HepG2 (cell line): Measurements from ENCODE around the gene MDFIC. TPM values are rescaled to one million over a fixed set of nuclear protein-coding genes. Genes with fewer than 3 reads are reported as not detected.

Source experiments
- ATF4 ChIP-seq, 2 experiments: fragments of 450-650 bp in 1 of 2; sonication (generic) in 1 of 2; formaldehyde crosslinking; IDR thresholded peaks; 2 replicates each; pipeline versions ENCODE4 v1.5.0 to v1.8.0; 2020 to 2022; ENCODE audit warnings: mild to moderate bottlenecking in 1 of 2, missing genetic modification reagents in 1 of 2
- FOSL1 ChIP-seq: sonication (generic); formaldehyde crosslinking; IDR thresholded peaks from 2 replicates; pipeline ENCODE4 v1.9.0; 2021; ENCODE audit warnings: missing genetic modification reagents, borderline replicate concordance
- HOXA9 ChIP-seq: sonication (generic); formaldehyde crosslinking; IDR thresholded peaks from 2 replicates; pipeline ENCODE4 v1.8.1; 2022; ENCODE audit warnings: missing genetic modification reagents, mild to moderate bottlenecking, moderate library complexity, borderline replicate concordance
- KMT2B ChIP-seq: IDR thresholded peaks from 2 replicates; pipeline ENCODE4 v1.6.1; 2016; ENCODE audit warnings: missing genetic modification reagents, missing compliant biosample characterization
- REPIN1 ChIP-seq: sonication (generic); formaldehyde crosslinking; IDR thresholded peaks from 2 replicates; pipeline ENCODE4 v1.8.0; 2022; ENCODE audit warnings: missing genetic modification reagents, low read depth, mild to moderate bottlenecking, borderline replicate concordance
- SCMH1 ChIP-seq: sonication (generic); formaldehyde crosslinking; IDR thresholded peaks from 2 replicates; pipeline ENCODE4 v1.9.0; 2021; ENCODE audit warnings: missing genetic modification reagents, mild to moderate bottlenecking, borderline replicate concordance
- ZEB1 ChIP-seq: IDR thresholded peaks from 2 replicates; pipeline ENCODE4 v1.6.1; 2012; ENCODE audit warnings: mild to moderate bottlenecking, low read depth, inconsistent platforms; ENCODE audit not compliant: insufficient replicate concordance
- ZNF501 ChIP-seq: sonication (generic); formaldehyde crosslinking; IDR thresholded peaks from 2 replicates; pipeline ENCODE4 v1.5.1; 2020; ENCODE audit warnings: mild to moderate bottlenecking, moderate library complexity, missing genetic modification reagents
- ZNF546 ChIP-seq: sonication (generic); formaldehyde crosslinking; conservative IDR thresholded peaks from 2 replicates; pipeline ENCODE4 v1.8.1; 2023; ENCODE audit warnings: mild to moderate bottlenecking, missing genetic modification reagents
- polyA plus RNA-seq, 8 experiments: library from polyadenylated mRNA; depleted of rRNA in 3 of 8; stranded (reverse) in 7 of 8; unstranded in 1 of 8; fragments of >200 nt; fragmentation: Illumina TruSeq in 4 of 8; extraction: Trizol in 4 of 8; gene quantifications; 2 replicates each; pipeline versions ENCODE4 v1.2.1 to v1.2.3, GENCODE V29; 2011 to 2016; ENCODE audit warnings: low read depth in 4 of 8, missing spikeins in 1 of 8, mixed read lengths in 1 of 8; ENCODE audit not compliant: insufficient read depth in 1 of 8
- total RNA-seq, 5 experiments: library from RNA; depleted of rRNA; stranded (reverse); fragments of >200 nt; fragmentation: Illumina TruSeq; extraction: Trizol; gene quantifications; 2 replicates each; pipeline ENCODE4 v1.2.3, GENCODE V29; 2016; ENCODE audit warnings: low read depth in 1 of 5
- TF ChIP-seq, protein P1 (sequence below): fragments of 450-650 bp; IDR thresholded peaks from 2 replicates; pipeline ENCODE4 v1.6.1; 2016
- TF ChIP-seq, protein P2 (sequence below): sonication (generic); formaldehyde crosslinking; IDR thresholded peaks from 2 replicates; pipeline ENCODE4 v1.5.1; 2020; ENCODE audit warnings: mild to moderate bottlenecking, missing genetic modification reagents, borderline replicate concordance

MDFIC gene
- total and polyA plus RNA-seq, 2 of the 13 experiments (the other 11 are each of a cell fraction or from before 2014, with no cell fraction given): 0.13 TPM; not detected in 1

DNA sequence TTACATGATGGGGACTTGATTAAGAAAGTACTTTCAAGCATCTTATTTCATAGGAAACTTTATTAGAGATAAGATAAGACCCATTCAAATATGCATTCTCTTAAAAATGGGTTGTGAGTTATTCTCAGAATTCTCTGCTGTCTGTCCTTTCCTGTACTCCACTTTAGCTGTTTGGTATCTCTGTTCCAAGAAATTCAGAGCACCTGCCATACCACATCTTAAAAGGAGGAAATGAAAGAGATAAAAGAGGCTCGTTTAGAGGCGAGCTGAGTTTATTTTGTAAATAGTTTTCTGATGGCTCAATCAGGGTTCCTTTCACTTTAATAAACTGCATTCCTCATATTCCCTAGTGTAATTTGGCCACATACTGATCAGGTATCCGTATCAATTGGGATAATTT lies 87.2 kb downstream of the MDFIC start (continued):
- TF ChIP-seq HOXA9: no peak
- TF ChIP-seq ZNF501 (CRISPR knock-in tag): no peak
- no peak for TF ChIP-seq KMT2B
- TF ChIP-seq, protein P1, sequence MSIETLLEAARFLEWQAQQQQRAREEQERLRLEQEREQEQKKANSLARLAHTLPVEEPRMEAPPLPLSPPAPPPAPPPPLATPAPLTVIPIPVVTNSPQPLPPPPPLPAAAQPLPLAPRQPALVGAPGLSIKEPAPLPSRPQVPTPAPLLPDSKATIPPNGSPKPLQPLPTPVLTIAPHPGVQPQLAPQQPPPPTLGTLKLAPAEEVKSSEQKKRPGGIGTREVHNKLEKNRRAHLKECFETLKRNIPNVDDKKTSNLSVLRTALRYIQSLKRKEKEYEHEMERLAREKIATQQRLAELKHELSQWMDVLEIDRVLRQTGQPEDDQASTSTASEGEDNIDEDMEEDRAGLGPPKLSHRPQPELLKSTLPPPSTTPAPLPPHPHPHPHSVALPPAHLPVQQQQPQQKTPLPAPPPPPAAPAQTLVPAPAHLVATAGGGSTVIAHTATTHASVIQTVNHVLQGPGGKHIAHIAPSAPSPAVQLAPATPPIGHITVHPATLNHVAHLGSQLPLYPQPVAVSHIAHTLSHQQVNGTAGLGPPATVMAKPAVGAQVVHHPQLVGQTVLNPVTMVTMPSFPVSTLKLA: no peak
- TF ChIP-seq, protein P2, sequence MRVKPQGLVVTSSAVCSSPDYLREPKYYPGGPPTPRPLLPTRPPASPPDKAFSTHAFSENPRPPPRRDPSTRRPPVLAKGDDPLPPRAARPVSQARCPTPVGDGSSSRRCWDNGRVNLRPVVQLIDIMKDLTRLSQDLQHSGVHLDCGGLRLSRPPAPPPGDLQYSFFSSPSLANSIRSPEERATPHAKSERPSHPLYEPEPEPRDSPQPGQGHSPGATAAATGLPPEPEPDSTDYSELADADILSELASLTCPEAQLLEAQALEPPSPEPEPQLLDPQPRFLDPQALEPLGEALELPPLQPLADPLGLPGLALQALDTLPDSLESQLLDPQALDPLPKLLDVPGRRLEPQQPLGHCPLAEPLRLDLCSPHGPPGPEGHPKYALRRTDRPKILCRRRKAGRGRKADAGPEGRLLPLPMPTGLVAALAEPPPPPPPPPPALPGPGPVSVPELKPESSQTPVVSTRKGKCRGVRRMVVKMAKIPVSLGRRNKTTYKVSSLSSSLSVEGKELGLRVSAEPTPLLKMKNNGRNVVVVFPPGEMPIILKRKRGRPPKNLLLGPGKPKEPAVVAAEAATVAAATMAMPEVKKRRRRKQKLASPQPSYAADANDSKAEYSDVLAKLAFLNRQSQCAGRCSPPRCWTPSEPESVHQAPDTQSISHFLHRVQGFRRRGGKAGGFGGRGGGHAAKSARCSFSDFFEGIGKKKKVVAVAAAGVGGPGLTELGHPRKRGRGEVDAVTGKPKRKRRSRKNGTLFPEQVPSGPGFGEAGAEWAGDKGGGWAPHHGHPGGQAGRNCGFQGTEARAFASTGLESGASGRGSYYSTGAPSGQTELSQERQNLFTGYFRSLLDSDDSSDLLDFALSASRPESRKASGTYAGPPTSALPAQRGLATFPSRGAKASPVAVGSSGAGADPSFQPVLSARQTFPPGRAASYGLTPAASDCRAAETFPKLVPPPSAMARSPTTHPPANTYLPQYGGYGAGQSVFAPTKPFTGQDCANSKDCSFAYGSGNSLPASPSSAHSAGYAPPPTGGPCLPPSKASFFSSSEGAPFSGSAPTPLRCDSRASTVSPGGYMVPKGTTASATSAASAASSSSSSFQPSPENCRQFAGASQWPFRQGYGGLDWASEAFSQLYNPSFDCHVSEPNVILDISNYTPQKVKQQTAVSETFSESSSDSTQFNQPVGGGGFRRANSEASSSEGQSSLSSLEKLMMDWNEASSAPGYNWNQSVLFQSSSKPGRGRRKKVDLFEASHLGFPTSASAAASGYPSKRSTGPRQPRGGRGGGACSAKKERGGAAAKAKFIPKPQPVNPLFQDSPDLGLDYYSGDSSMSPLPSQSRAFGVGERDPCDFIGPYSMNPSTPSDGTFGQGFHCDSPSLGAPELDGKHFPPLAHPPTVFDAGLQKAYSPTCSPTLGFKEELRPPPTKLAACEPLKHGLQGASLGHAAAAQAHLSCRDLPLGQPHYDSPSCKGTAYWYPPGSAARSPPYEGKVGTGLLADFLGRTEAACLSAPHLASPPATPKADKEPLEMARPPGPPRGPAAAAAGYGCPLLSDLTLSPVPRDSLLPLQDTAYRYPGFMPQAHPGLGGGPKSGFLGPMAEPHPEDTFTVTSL (CRISPR knock-in tag): no peak
- TF ChIP-seq REPIN1: no peak
- no peak for TF ChIP-seq SCMH1 (CRISPR knock-in tag)
- no peak for TF ChIP-seq ATF4 (CRISPR knock-in tag; IDR thresholded peaks at IDR 0.05)
- no peak for TF ChIP-seq ZNF546 (CRISPR knock-in tag)
- TF ChIP-seq FOSL1 (CRISPR knock-in tag): no peak
- no peak for TF ChIP-seq ZEB1
